A549 (cell line): ENCODE measurements around the gene ADH5.

Source experiments
- CEBPB ChIP-seq, 2 experiments: fragments of >200 bp in 1 of 2; sonication (Bioruptor Twin) in 1 of 2; formaldehyde crosslinking in 1 of 2; IDR thresholded peaks; 2 replicates each; pipeline ENCODE4 v1.6.1; 2012 to 2016
- CTCF ChIP-seq: fragments of >200 bp; sonication (Bioruptor Twin); formaldehyde crosslinking; IDR thresholded peaks from 3 replicates; pipeline ENCODE4 v1.5.1; 2016
- JUN ChIP-seq, 2 experiments: fragments of >200 bp; sonication (Bioruptor Twin); formaldehyde crosslinking; IDR thresholded peaks; 2 replicates in 1 of 2; 3 replicates in 1 of 2; pipeline ENCODE4 v1.6.1; 2016 to 2017
- MAFK ChIP-seq: fragments of 450-650 bp; IDR thresholded peaks from 2 replicates; pipeline ENCODE4 v1.6.1; 2014; ENCODE audit not compliant: partially characterized antibody

GRCh38 chr4:99052902-99053301, 35.7 kb downstream of the ADH5 start:
- TF ChIP-seq CTCF, result no peak
- no peak for TF ChIP-seq JUN (IDR thresholded peaks at IDR 0.05)
- no peak for TF ChIP-seq CEBPB (IDR thresholded peaks at IDR 0.05)
- TF ChIP-seq MAFK, result no peak
